CD14-positive monocyte (primary cell): ENCODE results near the gene MACROD2. TPM values are rescaled to one million over a fixed set of nuclear protein-coding genes. Genes with fewer than 3 reads are reported as not detected.

Experiments
- DNase-seq, 3 donors: peaks; one replicate each; pipeline ENCODE4 v3.0.0-alpha.2; 2011 to 2022
- H2AFZ ChIP-seq: 2 replicates; pipeline ENCODE4 v1.6.0; 2012; ENCODE audit warnings: mild to moderate bottlenecking, low read depth, low read length, inconsistent platforms; ENCODE audit not compliant: insufficient read depth, poor library complexity, severe bottlenecking
- H3K27ac ChIP-seq, 2 donors: 1 replicate in 1 of 2; 2 replicates in 1 of 2; pipeline ENCODE4 v1.5.1; 2012 to 2013; ENCODE audit warnings: low read length in 2 of 2, control low read depth in 1 of 2, inconsistent platforms in 1 of 2, low read depth in 1 of 2, mild to moderate bottlenecking in 1 of 2
- H3K27me3 ChIP-seq, 2 donors: one replicate each; pipeline versions ENCODE4 v1.6.0 to v1.6.1; 2011 to 2013; ENCODE audit warnings: low read length in 2 of 2; ENCODE audit not compliant: control insufficient read depth in 2 of 2, insufficient read depth in 2 of 2
- H3K36me3 ChIP-seq, 2 donors: replicated peaks in 1 of 2; 1 replicate in 1 of 2; 2 replicates in 1 of 2; pipeline versions ENCODE4 v1.5.1 to v1.6.1; 2012 to 2013; ENCODE audit warnings: low read length in 2 of 2, control low read depth in 1 of 2, inconsistent platforms in 1 of 2, mild to moderate bottlenecking in 1 of 2; ENCODE audit not compliant: insufficient read depth in 2 of 2, control insufficient read depth in 1 of 2
- H3K4me1 ChIP-seq, 2 donors: 1 replicate in 1 of 2; 2 replicates in 1 of 2; pipeline versions ENCODE4 v1.5.1 to v1.6.1; 2012 to 2013; ENCODE audit warnings: low read length in 2 of 2, control low read depth in 1 of 2, inconsistent platforms in 1 of 2, mild to moderate bottlenecking in 1 of 2, moderate library complexity in 1 of 2; ENCODE audit not compliant: insufficient read depth in 2 of 2, control insufficient read depth in 1 of 2
- H3K4me2 ChIP-seq: replicated peaks from 2 replicates; pipeline ENCODE3; 2012; ENCODE audit warnings: low read length, moderate library complexity, mild to moderate bottlenecking; ENCODE audit not compliant: poor library complexity, severe bottlenecking; ENCODE audit errors: extremely low read depth
- H3K4me3 ChIP-seq, 3 experiments: fragments of 200-600 bp in 1 of 3; sonication (generic) in 1 of 3; replicated peaks in 1 of 3; 1 replicate in 2 of 3; 2 replicates in 1 of 3; pipeline ENCODE4 v1.5.1; 2011 to 2013; ENCODE audit warnings: low read length in 3 of 3, mild to moderate bottlenecking in 3 of 3, control low read depth in 2 of 3, low read depth in 2 of 3, inconsistent platforms in 1 of 3, moderate library complexity in 1 of 3
- H3K79me2 ChIP-seq: 2 replicates; pipeline ENCODE4 v1.6.0; 2012; ENCODE audit warnings: mild to moderate bottlenecking, control low read depth, inconsistent platforms, low read length, moderate library complexity; ENCODE audit not compliant: insufficient read depth
- H3K9ac ChIP-seq: 2 replicates; pipeline ENCODE4 v1.6.0; 2017; ENCODE audit warnings: low read length, mild to moderate bottlenecking; ENCODE audit not compliant: insufficient read depth, poor library complexity, severe bottlenecking
- H3K9me3 ChIP-seq, 2 donors: replicated peaks in 1 of 2; 1 replicate in 1 of 2; 2 replicates in 1 of 2; pipeline versions ENCODE4 v1.5.1 to v1.6.1; 2012 to 2013; ENCODE audit warnings: low read length in 2 of 2, control low read depth in 1 of 2; ENCODE audit not compliant: control insufficient read depth in 1 of 2, insufficient read depth in 1 of 2
- H4K20me1 ChIP-seq: 2 replicates; pipeline ENCODE4 v1.6.0; 2012; ENCODE audit warnings: mild to moderate bottlenecking, low read length, control low read depth, moderate library complexity; ENCODE audit not compliant: insufficient read depth
- H3K27ac Mint-ChIP-seq, 7 donors: one replicate each; pipeline ENCODE4 v1.8.0; 2020; ENCODE audit warnings: mild to moderate bottlenecking in 7 of 7, mixed read lengths in 7 of 7, moderate library complexity in 6 of 7, inconsistent platforms in 2 of 7
- H3K27me3 Mint-ChIP-seq, 3 donors: one replicate each; pipeline ENCODE4 v1.8.0; 2021 to 2022; ENCODE audit warnings: low read depth in 3 of 3, mild to moderate bottlenecking in 3 of 3, mixed read lengths in 3 of 3, moderate library complexity in 3 of 3, inconsistent platforms in 1 of 3
- H3K36me3 Mint-ChIP-seq, 2 donors: one replicate each; pipeline ENCODE4 v1.8.0; 2020; ENCODE audit warnings: mixed read lengths in 2 of 2, inconsistent platforms in 1 of 2, mild to moderate bottlenecking in 1 of 2
- H3K4me1 Mint-ChIP-seq: one replicate; pipeline ENCODE4 v1.8.0; 2020; ENCODE audit warnings: mild to moderate bottlenecking, mixed read lengths
- H3K4me3 Mint-ChIP-seq, 2 donors: one replicate each; pipeline ENCODE4 v1.8.0; 2020; ENCODE audit warnings: mild to moderate bottlenecking in 2 of 2, mixed read lengths in 2 of 2, moderate library complexity in 1 of 2
- H3K9me3 Mint-ChIP-seq, 7 donors: one replicate each; pipeline ENCODE4 v1.8.0; 2020 to 2022; ENCODE audit warnings: mixed read lengths in 7 of 7, mild to moderate bottlenecking in 6 of 7, moderate library complexity in 6 of 7, inconsistent platforms in 2 of 7
- WGBS: methylation state at CpG from one replicate; pipeline ENCODE4 v1.1.5; 2013; ENCODE audit warnings: missing lambda C conversion rate; ENCODE audit not compliant: insufficient coverage; 5-methylcytosine and 5-hydroxymethylcytosine counted together
- intact Hi-C, 2 donors: fragments of 100-400 bp; cut with micrococcal nuclease; formaldehyde crosslinking; loops; one replicate each; pipeline versions ENCODE4 v1.15.0 to v1.15.1; 2023
- polyA plus RNA-seq, 3 donors: library from polyadenylated mRNA; depleted of rRNA in 1 of 3; unstranded in 2 of 3; stranded (reverse) in 1 of 3; fragments of 300-500 nt in 2 of 3; fragments of >200 nt in 1 of 3; fragmentation: Illumina TruSeq in 2 of 3; gene quantifications; 1 replicate in 2 of 3; 2 replicates in 1 of 3; pipeline ENCODE4 v1.2.3, GENCODE V29; 2012 to 2021
- TF ChIP-seq, protein P1 (sequence below): fragments of 200-600 bp; IDR thresholded peaks from one replicate; pipeline ENCODE4 v1.8.0; 2022; ENCODE audit warnings: antibody characterized with exemption, mild to moderate bottlenecking

Gene MACROD2
- polyA plus RNA-seq, 3 donors, result 0.23 TPM; not detected in 2

DNA sequence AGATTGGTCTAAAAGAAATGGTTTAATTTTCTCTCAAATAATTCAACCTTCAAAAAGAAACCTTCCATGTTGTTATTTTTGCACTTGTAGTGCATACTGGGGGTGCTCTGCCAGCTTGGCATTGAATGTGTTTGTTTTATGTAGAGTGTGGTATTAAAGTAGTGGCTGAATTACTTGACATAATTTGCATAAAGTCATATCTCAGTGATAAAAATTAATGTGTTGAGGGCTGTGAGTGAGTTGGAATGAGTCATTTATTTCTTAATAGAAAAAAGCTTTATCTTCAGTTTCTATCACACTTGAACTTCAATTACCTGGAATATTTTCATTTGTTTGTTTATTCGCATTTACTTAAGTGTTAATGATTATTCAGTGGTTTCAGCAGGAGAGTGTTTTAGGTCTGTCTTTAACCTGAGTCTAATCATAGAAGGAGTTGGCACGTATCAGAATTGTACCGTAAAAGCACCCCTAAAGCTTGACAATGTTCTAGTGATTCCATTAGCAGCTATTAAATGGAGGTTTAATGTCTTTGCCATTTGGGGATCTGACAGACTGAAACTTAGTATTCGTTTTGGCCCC lies 1143.3 kb downstream of the MACROD2 start:
- 100% methylated on average over 1 of the region's 4 CpGs for WGBS
- peaks cover 2 to 7% (median 3%) of the 10 kb centered on the region in 7 donors for H3K9me3 Mint-ChIP-seq
- Histone ChIP-seq H2AFZ (no peak overlapping the region), H3K27me3 (no peaks in the 10 kb centered on the region), H3K4me3 (no peak overlapping the region), H3K4me2 (no peak overlapping the region), H3K4me1 (no peaks in the 10 kb centered on the region), H3K9ac (no peak overlapping the region), H3K9me3 (peaks cover 0 to 5% of the 10 kb centered on the region in 2 donors), H4K20me1 (no peaks in the 10 kb centered on the region), H3K27ac (no peak overlapping the region), H3K79me2 (no peaks in the 10 kb centered on the region), H3K36me3 (no peaks in the 10 kb centered on the region)
- no peaks in the 10 kb centered on the region for H3K4me1 Mint-ChIP-seq
- no peak overlapping the region for H3K4me3 Mint-ChIP-seq
- TF ChIP-seq, protein P1, sequence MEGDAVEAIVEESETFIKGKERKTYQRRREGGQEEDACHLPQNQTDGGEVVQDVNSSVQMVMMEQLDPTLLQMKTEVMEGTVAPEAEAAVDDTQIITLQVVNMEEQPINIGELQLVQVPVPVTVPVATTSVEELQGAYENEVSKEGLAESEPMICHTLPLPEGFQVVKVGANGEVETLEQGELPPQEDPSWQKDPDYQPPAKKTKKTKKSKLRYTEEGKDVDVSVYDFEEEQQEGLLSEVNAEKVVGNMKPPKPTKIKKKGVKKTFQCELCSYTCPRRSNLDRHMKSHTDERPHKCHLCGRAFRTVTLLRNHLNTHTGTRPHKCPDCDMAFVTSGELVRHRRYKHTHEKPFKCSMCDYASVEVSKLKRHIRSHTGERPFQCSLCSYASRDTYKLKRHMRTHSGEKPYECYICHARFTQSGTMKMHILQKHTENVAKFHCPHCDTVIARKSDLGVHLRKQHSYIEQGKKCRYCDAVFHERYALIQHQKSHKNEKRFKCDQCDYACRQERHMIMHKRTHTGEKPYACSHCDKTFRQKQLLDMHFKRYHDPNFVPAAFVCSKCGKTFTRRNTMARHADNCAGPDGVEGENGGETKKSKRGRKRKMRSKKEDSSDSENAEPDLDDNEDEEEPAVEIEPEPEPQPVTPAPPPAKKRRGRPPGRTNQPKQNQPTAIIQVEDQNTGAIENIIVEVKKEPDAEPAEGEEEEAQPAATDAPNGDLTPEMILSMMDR, result no peak
- H3K27ac Mint-ChIP-seq, result no peak overlapping the region
- intact Hi-C loops, result no loop called here
- no peaks in the 10 kb centered on the region for H3K27me3 Mint-ChIP-seq
- no peaks in the 10 kb centered on the region for H3K36me3 Mint-ChIP-seq
- no peak for DNase-seq

DNA sequence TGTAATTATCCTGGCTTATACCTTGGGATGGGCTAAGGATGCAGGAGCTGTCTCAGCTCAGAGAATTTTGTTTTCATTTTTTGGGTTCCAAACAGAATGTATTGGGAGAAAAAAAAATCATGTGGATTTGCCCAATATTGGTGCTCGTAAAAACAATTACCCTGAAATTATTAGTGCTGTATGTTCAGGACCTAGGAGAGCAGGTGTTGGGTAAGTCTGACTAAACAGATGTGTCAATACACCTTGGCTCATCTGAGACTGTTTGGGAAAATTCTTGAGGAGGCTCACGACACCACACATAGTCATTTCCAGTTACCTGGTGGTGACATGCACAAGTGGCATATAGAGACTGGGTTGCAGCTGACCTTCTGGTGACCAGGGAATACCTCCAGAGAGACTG lies 1144.2 kb downstream of the MACROD2 start:
- H3K4me1 Mint-ChIP-seq, result no peaks in the 10 kb centered on the region
- WGBS, result 89% methylated on average over 1 of the region's 2 CpGs
- H3K9ac ChIP-seq, result no peak overlapping the region
- DNase-seq, result no peak
- no peaks in the 10 kb centered on the region for H3K36me3 ChIP-seq
- no peak overlapping the region for H3K4me2 ChIP-seq
- no peak overlapping the region for H3K27ac Mint-ChIP-seq
- no peaks in the 10 kb centered on the region for H3K9me3 ChIP-seq
- H4K20me1 ChIP-seq, result no peaks in the 10 kb centered on the region
- no peaks in the 10 kb centered on the region for H3K36me3 Mint-ChIP-seq
- TF ChIP-seq, protein P1, result no peak
- H2AFZ ChIP-seq, result no peak overlapping the region
- no peaks in the 10 kb centered on the region for H3K27me3 Mint-ChIP-seq
- peaks cover 0 to 5% (median 2%) of the 10 kb centered on the region in 7 donors for H3K9me3 Mint-ChIP-seq
- H3K27ac ChIP-seq, result no peak overlapping the region
- no peak overlapping the region for H3K4me3 Mint-ChIP-seq
- intact Hi-C loops, result no loop called here
- H3K27me3 ChIP-seq, result no peaks in the 10 kb centered on the region
- H3K79me2 ChIP-seq, result no peaks in the 10 kb centered on the region
- H3K4me1 ChIP-seq, result no peaks in the 10 kb centered on the region
- no peak overlapping the region for H3K4me3 ChIP-seq
